HG02759 (cell line): ENCODE measurements around the gene DCBLD1.
"Not testable (repeated sequence)": the region's sequence is repeated elsewhere in the genome, so short reads cannot be mapped to it uniquely, and the experiment has no call there.

Experiments
- ATAC-seq: cut with Tn5 transposase; IDR thresholded peaks from one replicate; pipeline ENCODE4 v1.9.1; 2021; ENCODE audit warnings: mild to moderate bottlenecking, moderate library complexity; ENCODE audit not compliant: unreplicated experiment

The DCBLD1 gene

GRCh38 chr6:117482240-117483003 lies at the start of gene DCBLD1:
TSS of gene DCBLD1 (plus strand) at chr6:117482674. CDS start at chr6:117482782, 108 bp downstream.
- ATAC-seq: peak; percentile 85

GRCh38 chr6:117440706-117441525 lies 41.6 kb upstream of the DCBLD1 start:
- ATAC-seq: no peak

GRCh38 chr6:117441824-117442264 lies 40.6 kb upstream of the DCBLD1 start:
- ATAC-seq: no peak

GRCh38 chr6:117442313-117442712 lies 40.2 kb upstream of the DCBLD1 start:
- ATAC-seq: not testable (repeated sequence)

GRCh38 chr6:117444600-117444999 lies 37.9 kb upstream of the DCBLD1 start:
- ATAC-seq: no peak

GRCh38 chr6:117446861-117447260 lies 35.6 kb upstream of the DCBLD1 start:
- no peak for ATAC-seq

GRCh38 chr6:117448011-117448410 lies 34.5 kb upstream of the DCBLD1 start:
- ATAC-seq: no peak

GRCh38 chr6:117448732-117449485 lies 33.6 kb upstream of the DCBLD1 start:
- ATAC-seq: no peak

- ATAC-seq: peak; percentile 49
Measured at GRCh38 chr6:117449549-117450439, 32.7 kb upstream of the DCBLD1 start.

GRCh38 chr6:117451671-117452070 lies 30.8 kb upstream of the DCBLD1 start:
- no peak for ATAC-seq

GRCh38 chr6:117456250-117456649 lies 26.2 kb upstream of the DCBLD1 start:
- no peak for ATAC-seq

GRCh38 chr6:117456998-117457397 lies 25.5 kb upstream of the DCBLD1 start:
- no peak for ATAC-seq

GRCh38 chr6:117459204-117459944 lies 23.1 kb upstream of the DCBLD1 start:
- ATAC-seq: no peak

GRCh38 chr6:117463762-117464665 lies 18.5 kb upstream of the DCBLD1 start:
- no peak for ATAC-seq

GRCh38 chr6:117464700-117465099 lies 17.8 kb upstream of the DCBLD1 start:
- ATAC-seq: no peak

- ATAC-seq: no peak
Measured at GRCh38 chr6:117465691-117466090, 16.8 kb upstream of the DCBLD1 start.

- no peak for ATAC-seq
Measured at GRCh38 chr6:117467876-117468275, 14.6 kb upstream of the DCBLD1 start.

GRCh38 chr6:117468527-117468926 lies 13.9 kb upstream of the DCBLD1 start:
- ATAC-seq: not testable (repeated sequence)
